K562 (cell line): ENCODE measurements around the gene C22orf39. TPM values are rescaled to one million over a fixed set of nuclear protein-coding genes. Genes with fewer than 3 reads are reported as not detected.

Source experiments
- ARHGAP35 ChIP-seq: fragments of 450-650 bp; IDR thresholded peaks from 2 replicates; pipeline ENCODE4 v1.6.1; 2018; ENCODE audit not compliant: partially characterized antibody
- BRF1 ChIP-seq: IDR thresholded peaks from 3 replicates; pipeline ENCODE4 v1.6.1; 2011; ENCODE audit warnings: borderline replicate concordance, mild to moderate bottlenecking; ENCODE audit not compliant: insufficient read length; ENCODE audit errors: extremely low read depth
- CAMTA2 ChIP-seq: fragments of 250-450 bp; sonication (Bioruptor Pico); conservative IDR thresholded peaks from 2 replicates; pipeline ENCODE4 v1.5.1; 2022
- CEBPZ ChIP-seq: fragments of 150-350 bp; IDR thresholded peaks from 2 replicates; pipeline ENCODE4 v1.6.1; 2014; ENCODE audit warnings: low read depth, mild to moderate bottlenecking, low read length, borderline replicate concordance
- GTF2A2 ChIP-seq: IDR thresholded peaks from 2 replicates; pipeline ENCODE4 v1.6.1; 2016; ENCODE audit warnings: mild to moderate bottlenecking, missing genetic modification characterization, missing compliant biosample characterization
- HOMEZ ChIP-seq: fragments of 250-450 bp; sonication (Bioruptor Pico); IDR thresholded peaks from 2 replicates; pipeline ENCODE4 v1.4.0; 2020; ENCODE audit warnings: mild to moderate bottlenecking, moderate library complexity
- MAZ ChIP-seq, 2 experiments: fragments of 450-650 bp in 1 of 2; sonication (generic) in 1 of 2; formaldehyde crosslinking; IDR thresholded peaks in 1 of 2; conservative IDR thresholded peaks in 1 of 2; 2 replicates each; pipeline versions ENCODE4 v1.4.0 to v1.5.0; 2020; ENCODE audit warnings: mild to moderate bottlenecking in 1 of 2, missing genetic modification reagents in 1 of 2
- MBD1 ChIP-seq: fragments of 250-450 bp; sonication (Bioruptor Pico); IDR thresholded peaks from 2 replicates; pipeline ENCODE4 v1.8.0; 2022; ENCODE audit warnings: inconsistent platforms
- MCM7 ChIP-seq, 2 experiments: fragments of 450-650 bp; IDR thresholded peaks; 2 replicates each; pipeline ENCODE4 v1.6.1; 2016 to 2018
- MYNN ChIP-seq, 2 experiments: sonication (generic); formaldehyde crosslinking in 1 of 2; IDR thresholded peaks; 2 replicates each; pipeline versions ENCODE4 v1.5.0 to v1.6.1; 2016 to 2020; ENCODE audit warnings: antibody characterized with exemption in 1 of 2, missing genetic modification reagents in 1 of 2
- POLR2AphosphoS5 ChIP-seq: IDR thresholded peaks from 2 replicates; pipeline ENCODE4 v1.6.1; 2011; ENCODE audit warnings: mild to moderate bottlenecking, low read depth, low read length, moderate library complexity; ENCODE audit not compliant: control insufficient read depth, insufficient read depth
- POLR2H ChIP-seq: IDR thresholded peaks from 2 replicates; pipeline ENCODE4 v1.6.1; 2016; ENCODE audit warnings: missing genetic modification characterization, low read depth, mild to moderate bottlenecking, control low read depth, missing compliant biosample characterization, moderate library complexity
- RBFOX2 ChIP-seq: fragments of 200-400 bp; formaldehyde crosslinking; IDR thresholded peaks from 2 replicates; pipeline ENCODE4 v1.6.1; 2017; ENCODE audit warnings: low read depth, mild to moderate bottlenecking, low read length, moderate library complexity
- RBM25 ChIP-seq: fragments of 200-400 bp; formaldehyde crosslinking; IDR thresholded peaks from 2 replicates; pipeline ENCODE4 v1.6.1; 2018; ENCODE audit warnings: low read length, low read depth, moderate library complexity; ENCODE audit not compliant: severe bottlenecking
- SETDB1 ChIP-seq: IDR thresholded peaks from one replicate; pipeline ENCODE4 v1.6.1; 2012; ENCODE audit warnings: low read length, control low read depth, inconsistent platforms
- SIN3A ChIP-seq, 2 experiments: fragments of 150-350 bp in 1 of 2; IDR thresholded peaks; 2 replicates each; pipeline ENCODE4 v1.6.1; 2011 to 2016; ENCODE audit warnings: borderline replicate concordance in 2 of 2, low read depth in 2 of 2, low read length in 2 of 2, mild to moderate bottlenecking in 2 of 2, moderate library complexity in 2 of 2; ENCODE audit not compliant: control insufficient read depth in 1 of 2
- SP1 ChIP-seq: sonication (generic); formaldehyde crosslinking; IDR thresholded peaks from 2 replicates; pipeline ENCODE4 v1.8.1; 2022; ENCODE audit warnings: mild to moderate bottlenecking, missing genetic modification reagents
- ZKSCAN3 ChIP-seq: fragments of 250-450 bp; sonication (Bioruptor Pico); IDR thresholded peaks from 2 replicates; pipeline ENCODE4 v1.4.0; 2020
- ZNF76 ChIP-seq: fragments of 250-450 bp; sonication (Bioruptor Pico); IDR thresholded peaks from 2 replicates; pipeline ENCODE4 v1.4.0; 2020; ENCODE audit warnings: mild to moderate bottlenecking, moderate library complexity, borderline replicate concordance
- polyA plus RNA-seq, 8 experiments: library from polyadenylated mRNA; depleted of rRNA in 4 of 8; stranded (reverse) in 5 of 8; unstranded in 3 of 8; fragments of >200 nt; fragmentation: Nextera tagmentation in 2 of 8; fragmentation: Illumina TruSeq in 1 of 8; extraction: Ambion mirVana in 2 of 8; extraction: Trizol in 1 of 8; gene quantifications; 2 replicates each; pipeline versions ENCODE4 v1.2.1 to v1.2.3, GENCODE V29; 2011 to 2014; ENCODE audit warnings: inconsistent platforms in 1 of 8, missing spikeins in 1 of 8
- total RNA-seq, 7 experiments: library from RNA; depleted of rRNA in 6 of 7; stranded (reverse); fragments of >200 nt in 6 of 7; fragmentation: Illumina TruSeq in 2 of 7; extraction: Trizol in 2 of 7; gene quantifications; 2 replicates each; pipeline versions ENCODE4 v1.2.1 to v1.2.3, GENCODE V29; 2011 to 2021; ENCODE audit warnings: low replicate concordance in 1 of 7
- TF ChIP-seq, protein P1 (sequence below): fragments of 250-450 bp; sonication (Bioruptor Pico); IDR thresholded peaks from 2 replicates; pipeline ENCODE4 v1.8.0; 2021; ENCODE audit warnings: mild to moderate bottlenecking, moderate library complexity

Gene C22orf39
- total and polyA plus RNA-seq, 9 of the 15 experiments (the other 6 are each of a cell fraction or from before 2014, with no cell fraction given): 20.4 to 139 (median 66.8) TPM

GRCh38 chr22:19431649-19432132 lies 15.8 kb downstream of the C22orf39 start, which contains the start of gene HIRA (continued):
- TF ChIP-seq CEBPZ: no peak
- peak; percentile 95 for TF ChIP-seq SETDB1
- no peak for TF ChIP-seq POLR2AphosphoS5
- peak; percentile 89 for TF ChIP-seq GTF2A2
- TF ChIP-seq ZNF76 (CRISPR knock-in tag): peak; percentile 93
- TF ChIP-seq MBD1 (CRISPR knock-in tag): no peak
- no peak for TF ChIP-seq BRF1
- TF ChIP-seq CAMTA2 (CRISPR knock-in tag): peak; percentile 95
- TF ChIP-seq ARHGAP35: no peak
- TF ChIP-seq, protein P1, sequence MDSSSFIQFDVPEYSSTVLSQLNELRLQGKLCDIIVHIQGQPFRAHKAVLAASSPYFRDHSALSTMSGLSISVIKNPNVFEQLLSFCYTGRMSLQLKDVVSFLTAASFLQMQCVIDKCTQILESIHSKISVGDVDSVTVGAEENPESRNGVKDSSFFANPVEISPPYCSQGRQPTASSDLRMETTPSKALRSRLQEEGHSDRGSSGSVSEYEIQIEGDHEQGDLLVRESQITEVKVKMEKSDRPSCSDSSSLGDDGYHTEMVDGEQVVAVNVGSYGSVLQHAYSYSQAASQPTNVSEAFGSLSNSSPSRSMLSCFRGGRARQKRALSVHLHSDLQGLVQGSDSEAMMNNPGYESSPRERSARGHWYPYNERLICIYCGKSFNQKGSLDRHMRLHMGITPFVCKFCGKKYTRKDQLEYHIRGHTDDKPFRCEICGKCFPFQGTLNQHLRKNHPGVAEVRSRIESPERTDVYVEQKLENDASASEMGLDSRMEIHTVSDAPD (CRISPR knock-in tag): peak; percentile 75; the same call in 1 of the 2 replicates
- TF ChIP-seq MAZ (CRISPR knock-in tag; conservative IDR thresholded peaks at IDR 0.05 in 1 of 2, IDR thresholded peaks at IDR 0.05 in 1 of 2): peak in 1 of 2 experiments; percentile 77; a peak in 3 of 4 replicates
- TF ChIP-seq RBFOX2: no peak
- peak; percentile 98 for TF ChIP-seq RBM25
- TF ChIP-seq SIN3A (IDR thresholded peaks at IDR 0.05; ENCODE audit: borderline replicate concordance in 2 of 2, control insufficient read depth in 1 of 2, low read depth in 2 of 2, low read length in 2 of 2): peak in 1 of 2 experiments; percentile 9; a peak in 1 of 4 replicates
- TF ChIP-seq MCM7 (IDR thresholded peaks at IDR 0.05): no peak
- TF ChIP-seq HOMEZ (CRISPR knock-in tag): no peak
- no peak for TF ChIP-seq POLR2H (tag)
- TF ChIP-seq SP1: no peak
- TF ChIP-seq MYNN (IDR thresholded peaks at IDR 0.05): no peak
- TF ChIP-seq MYNN (CRISPR knock-in tag; IDR thresholded peaks at IDR 0.05): no peak
- no peak for TF ChIP-seq ZKSCAN3 (CRISPR knock-in tag)
